Neutrophil (primary cell): ENCODE data around the gene SPATA9.

ENCODE experiments used
- H3K27ac ChIP-seq: fragments of 200-600 bp; sonication (generic); 2 replicates; pipeline ENCODE4 v1.5.1; 2016; ENCODE audit warnings: mild to moderate bottlenecking, moderate library complexity
- H3K27me3 ChIP-seq: fragments of 200-600 bp; sonication (generic); 2 replicates; pipeline ENCODE4 v1.6.0; 2016; ENCODE audit warnings: mild to moderate bottlenecking
- H3K36me3 ChIP-seq: fragments of 200-600 bp; sonication (generic); 2 replicates; pipeline ENCODE4 v1.5.1; 2017
- H3K4me1 ChIP-seq, 2 experiments: fragments of 200-600 bp in 1 of 2; sonication (generic) in 1 of 2; 1 replicate in 1 of 2; 2 replicates in 1 of 2; pipeline versions ENCODE4 v1.5.1 to v1.6.1; 2013 to 2016; ENCODE audit warnings: low read depth in 1 of 2, low read length in 1 of 2, mild to moderate bottlenecking in 1 of 2, moderate library complexity in 1 of 2; ENCODE audit not compliant: control insufficient read depth in 1 of 2, insufficient read depth in 1 of 2
- H3K4me3 ChIP-seq, 2 experiments: fragments of 200-600 bp in 1 of 2; sonication (generic) in 1 of 2; 1 replicate in 1 of 2; 2 replicates in 1 of 2; pipeline ENCODE4 v1.5.1; 2013 to 2016; ENCODE audit warnings: low read depth in 1 of 2, low read length in 1 of 2, mild to moderate bottlenecking in 1 of 2, moderate library complexity in 1 of 2
- H3K9me3 ChIP-seq: fragments of 200-600 bp; sonication (generic); 2 replicates; pipeline ENCODE4 v1.5.1; 2016
- CTCF ChIP-seq: fragments of 200-600 bp; sonication (generic); IDR thresholded peaks from 2 replicates; pipeline ENCODE4 v1.5.1; 2016; ENCODE audit warnings: antibody characterized with exemption

The SPATA9 gene

GRCh38 chr5:95720094-95720786, 37.4 kb upstream of the SPATA9 start:
- H3K27ac ChIP-seq = no peak overlapping the region
- no peaks in the 10 kb centered on the region for H3K4me1 ChIP-seq
- H3K4me3 ChIP-seq = no peak overlapping the region
- no peaks in the 10 kb centered on the region for H3K9me3 ChIP-seq
- no peak for TF ChIP-seq CTCF
- H3K36me3 ChIP-seq = no peaks in the 10 kb centered on the region
- no peaks in the 10 kb centered on the region for H3K27me3 ChIP-seq

- no peak overlapping the region for H3K27ac ChIP-seq
- TF ChIP-seq CTCF = no peak
- H3K27me3 ChIP-seq = no peaks in the 10 kb centered on the region
- no peaks in the 10 kb centered on the region for H3K9me3 ChIP-seq
- H3K4me3 ChIP-seq = no peak overlapping the region
- no peaks in the 10 kb centered on the region for H3K36me3 ChIP-seq
- peaks cover 0 to 3% of the 10 kb centered on the region in 2 experiments for H3K4me1 ChIP-seq
Measured at GRCh38 chr5:95718738-95719137, 35.9 kb upstream of the SPATA9 start.

- no peaks in the 10 kb centered on the region for H3K36me3 ChIP-seq
- H3K27ac ChIP-seq = no peak overlapping the region
- H3K4me1 ChIP-seq = peaks cover 0 to 3% of the 10 kb centered on the region in 2 experiments
- no peak for TF ChIP-seq CTCF
- H3K4me3 ChIP-seq = no peak overlapping the region
- H3K9me3 ChIP-seq = no peaks in the 10 kb centered on the region
- no peaks in the 10 kb centered on the region for H3K27me3 ChIP-seq
Measured at GRCh38 chr5:95718203-95718602, 35.4 kb upstream of the SPATA9 start.

- Histone ChIP-seq H3K9me3 (no peaks in the 10 kb centered on the region), H3K27me3 (no peaks in the 10 kb centered on the region), H3K27ac (no peak overlapping the region), H3K4me1 (peaks cover 0 to 3% of the 10 kb centered on the region in 2 experiments), H3K36me3 (no peaks in the 10 kb centered on the region), H3K4me3 (no peak overlapping the region)
- TF ChIP-seq CTCF = no peak
Measured at GRCh38 chr5:95717439-95717838, 34.6 kb upstream of the SPATA9 start.

- Histone ChIP-seq H3K36me3 (no peaks in the 10 kb centered on the region), H3K27ac (no peak overlapping the region), H3K4me3 (no peak overlapping the region), H3K27me3 (no peaks in the 10 kb centered on the region), H3K9me3 (no peaks in the 10 kb centered on the region), H3K4me1 (peaks cover 0 to 3% of the 10 kb centered on the region in 2 experiments)
- no peak for TF ChIP-seq CTCF
Measured at GRCh38 chr5:95715799-95716461, 33.1 kb upstream of the SPATA9 start.
